Psoas muscle (tissue), 8 donors: Measurements from ENCODE around the gene ZNF75A. TPM values are rescaled to one million over a fixed set of nuclear protein-coding genes. Genes with fewer than 3 reads are reported as not detected.
A peak's percentile ranks its signal among the peaks of the same experiment; 100 is the strongest.
"Not testable (repeated sequence)": the region's sequence is repeated elsewhere in the genome, so short reads cannot be mapped to it uniquely, and the experiment has no call there.

Experiments used
- ATAC-seq, 4 donors: fragments of 200-7000 bp; cut with Tn5 transposase; one replicate each; pipeline ENCODE4 v1.9.1; 2020; ENCODE audit warnings: moderate library complexity in 3 of 4, mild to moderate bottlenecking in 2 of 4
- DNase-seq, 2 donors: peaks; one replicate each; pipeline ENCODE4 v3.0.0-alpha.2; 2020
- H3K27ac ChIP-seq: fragments of 200-600 bp; one replicate; pipeline ENCODE4 v1.8.0; 2022
- H3K27me3 ChIP-seq, 3 donors: fragments of 200-600 bp in 1 of 3; one replicate each; pipeline versions ENCODE4 v1.6.1 to v1.8.0; 2013 to 2022; ENCODE audit warnings: low read length in 2 of 3, mild to moderate bottlenecking in 2 of 3, moderate library complexity in 1 of 3; ENCODE audit not compliant: insufficient read depth in 3 of 3
- H3K36me3 ChIP-seq, 2 donors: fragments of 200-600 bp in 1 of 2; one replicate each; pipeline versions ENCODE4 v1.6.1 to v1.8.0; 2013 to 2022; ENCODE audit warnings: low read depth in 1 of 2, mild to moderate bottlenecking in 1 of 2, moderate library complexity in 1 of 2; ENCODE audit not compliant: insufficient read depth in 1 of 2
- H3K4me1 ChIP-seq: fragments of 200-600 bp; one replicate; pipeline ENCODE4 v1.8.0; 2022
- H3K4me3 ChIP-seq: fragments of 200-600 bp; one replicate; pipeline ENCODE4 v1.8.0; 2022; ENCODE audit warnings: mild to moderate bottlenecking
- H3K9me3 ChIP-seq: fragments of 200-600 bp; one replicate; pipeline ENCODE4 v1.8.0; 2022
- CTCF ChIP-seq: fragments of 200-600 bp; IDR thresholded peaks from one replicate; pipeline ENCODE4 v1.8.0; 2022; ENCODE audit warnings: antibody characterized with exemption
- WGBS, 3 donors: extraction: QIAGEN DNeasy Blood & Tissue Kit; methylation state at CpG; one replicate each; pipeline versions ENCODE4 v1.1.6 to v1.1.7; 2013; 5-methylcytosine and 5-hydroxymethylcytosine counted together
- intact Hi-C, 2 donors: fragments of 100-400 bp; cut with DNase I; formaldehyde crosslinking; loops; one replicate each; pipeline versions ENCODE4 v1.11.0 to v1.14.2; 2022
- polyA plus RNA-seq, 3 donors: library from polyadenylated mRNA; stranded (reverse); fragments of 200-250 nt; gene quantifications; one replicate each; pipeline ENCODE4 v1.2.3, GENCODE V29; 2013
- total RNA-seq, 4 donors: library from RNA; stranded (reverse); fragmentation: NEBNext Ultra II Directional in 2 of 4; extraction: Animal tissue kit (Norgen Biotek cat#: 25700) in 2 of 4; gene quantifications; one replicate each; pipeline versions ENCODE4 v1.2.1 to v1.2.4, GENCODE V29; 2021 to 2023
- donor health status: healthy with polysubstance abuse.
- donor health status: DM: no; HTN: no; CAD: no; lungs with moderate emphysema.
- donor health status: Bipolar disorder and iron deficiency.
- donor health status: healthy.
- donor health status: DM: yes; HTN: yes; CAD: no.
- donor health status: DM: no; HTN: no; CAD: no.
- donor health status: DM: no; HTN: no; CAD: no.
- donor health status: DM: yes; HTN: yes; CAD: no.

The ZNF75A gene
- total and polyA plus RNA-seq, 7 donors: 7.4 to 20.5 (median 13.8) TPM

- no peak overlapping the region for H3K27ac ChIP-seq
- H3K4me1 ChIP-seq: peaks cover 3% of the 10 kb centered on the region
- peaks cover 0 to 8% of the 10 kb centered on the region in 2 donors for H3K36me3 ChIP-seq
- intact Hi-C loops: loop anchor here in 1 of 2 donors (10.0 kb wide), 1 partner anchor 232 kb away; the partner anchor contains the start of gene C16orf90
- ATAC-seq (no peak), DNase-seq (no peak)
- no peak for TF ChIP-seq CTCF
- no peaks in the 10 kb centered on the region for H3K27me3 ChIP-seq
- no peak overlapping the region for H3K4me3 ChIP-seq
- 94 to 96% (median 94%) methylated on average over 4 of the region's 4 CpGs for WGBS, 3 donors
- H3K9me3 ChIP-seq: no peaks in the 10 kb centered on the region
Measured at GRCh38 chr16:3262517-3262916, 42.8 kb upstream of the ZNF75A start.

- peaks cover 0 to 18% of the 10 kb centered on the region in 2 donors for H3K36me3 ChIP-seq
- TF ChIP-seq CTCF: peak; percentile 5
- peak overlapping the region; percentile 80 for H3K4me3 ChIP-seq
- DNase-seq: peak; percentile 98
- H3K4me1 ChIP-seq: peaks cover 3% of the 10 kb centered on the region
- intact Hi-C loops: loop anchor here (1.0 to 10.0 kb wide), 3 partner anchors 18 to 230 kb away; partner anchors contain the start of genes ZNF263 (in 2 of the 2) and C16orf90 (in 1 of the 2)
- WGBS, 3 donors: 1 to 2% (median 2%) methylated on average over 72 to 77 of the region's 77 CpGs
- ATAC-seq: peak; percentile 97 to 98 (median 97)
- H3K9me3 ChIP-seq: no peaks in the 10 kb centered on the region
- H3K27ac ChIP-seq: peak overlapping the region; percentile 95
- no peaks in the 10 kb centered on the region for H3K27me3 ChIP-seq
Measured at GRCh38 chr16:3264137-3265036, 40.9 kb upstream of the ZNF75A start.

- H3K9me3 ChIP-seq: peaks cover 4% of the 10 kb centered on the region
- no peak overlapping the region for H3K27ac ChIP-seq
- ATAC-seq (no peak), DNase-seq (no peak)
- H3K4me3 ChIP-seq: no peak overlapping the region
- peaks cover 0 to 18% of the 10 kb centered on the region in 2 donors for H3K36me3 ChIP-seq
- WGBS, 3 donors: 59 to 63% (median 62%) methylated on average over 5 of the region's 5 CpGs
- peak; percentile 12 for TF ChIP-seq CTCF
- no peaks in the 10 kb centered on the region for H3K27me3 ChIP-seq
- intact Hi-C loops: loop anchor here in 1 of 2 donors (10.0 kb wide), 1 partner anchor 228 kb away; the partner anchor contains the start of gene C16orf90
- H3K4me1 ChIP-seq: peaks cover 3% of the 10 kb centered on the region
Measured at GRCh38 chr16:3266873-3267537, 38.3 kb upstream of the ZNF75A start.

- intact Hi-C loops: loop anchor here in 1 of 2 donors (10.0 kb wide), 1 partner anchor 227 kb away; the partner anchor contains the start of gene C16orf90
- Histone ChIP-seq H3K27me3 (no peaks in the 10 kb centered on the region), H3K9me3 (peaks cover 4% of the 10 kb centered on the region), H3K27ac (no peak overlapping the region), H3K4me3 (no peak overlapping the region), H3K36me3 (peaks cover 0 to 18% of the 10 kb centered on the region in 2 donors), H3K4me1 (no peaks in the 10 kb centered on the region)
- no peak for ATAC-seq
- no peak for TF ChIP-seq CTCF
- DNase-seq: no peak
- WGBS, 3 donors: 59 to 70% (median 68%) methylated on average over 1 of the region's 1 CpG
Measured at GRCh38 chr16:3268294-3268693, 37.0 kb upstream of the ZNF75A start.

GRCh38 chr16:3270718-3271117, 34.6 kb upstream of the ZNF75A start:
- intact Hi-C loops, H3K27me3 ChIP-seq, ATAC-seq, DNase-seq, H3K9me3 ChIP-seq, H3K27ac ChIP-seq, H3K4me1 ChIP-seq, H3K4me3 ChIP-seq: not testable (repeated sequence)
- peaks cover 0 to 18% of the 10 kb centered on the region in 2 donors for H3K36me3 ChIP-seq
- 71 to 85% (median 73%) methylated on average over 5 of the region's 5 CpGs for WGBS, 3 donors

- H3K9me3 ChIP-seq, H3K27me3 ChIP-seq, ATAC-seq, DNase-seq, H3K4me1 ChIP-seq, H3K4me3 ChIP-seq, intact Hi-C loops, H3K27ac ChIP-seq: not testable (repeated sequence)
- 90 to 93% (median 93%) methylated on average over 22 of the region's 22 CpGs for WGBS, 3 donors
- peaks cover 0 to 18% of the 10 kb centered on the region in 2 donors for H3K36me3 ChIP-seq
Measured at GRCh38 chr16:3271281-3271680, 34.0 kb upstream of the ZNF75A start.
